Upper lobe of left lung (tissue), 6 donors: Measurements from ENCODE around the gene POPDC2. TPM values are rescaled to one million over a fixed set of nuclear protein-coding genes. Genes with fewer than 3 reads are reported as not detected.

Experiments used
- ATAC-seq, 2 donors: fragments of 200-7000 bp; cut with Tn5 transposase; one replicate each; pipeline ENCODE4 v1.9.1; 2022; ENCODE audit warnings: mild to moderate bottlenecking in 2 of 2, moderate library complexity in 2 of 2; ENCODE audit not compliant: low FRiP score in 2 of 2
- DNase-seq, 2 donors: peaks; one replicate each; pipeline ENCODE4 v3.0.0-alpha.2; 2019 to 2020
- H3K27ac ChIP-seq, 4 donors: fragments of 200-600 bp; sonication (generic); one replicate each; pipeline ENCODE4 v1.5.1; 2016 to 2019
- H3K27me3 ChIP-seq, 4 donors: fragments of 200-600 bp; sonication (generic); one replicate each; pipeline ENCODE4 v1.5.1; 2017 to 2019
- H3K36me3 ChIP-seq, 4 donors: fragments of 200-600 bp; sonication (generic); one replicate each; pipeline ENCODE4 v1.5.1; 2016 to 2019
- H3K4me1 ChIP-seq, 4 donors: fragments of 200-600 bp; sonication (generic); one replicate each; pipeline ENCODE4 v1.5.1; 2018 to 2019
- H3K4me3 ChIP-seq, 4 donors: fragments of 200-600 bp; sonication (generic); one replicate each; pipeline ENCODE4 v1.5.1; 2017 to 2019; ENCODE audit warnings: mild to moderate bottlenecking in 2 of 4, moderate library complexity in 1 of 4
- H3K9me3 ChIP-seq, 4 donors: fragments of 200-600 bp; sonication (generic); one replicate each; pipeline ENCODE4 v1.5.1; 2018 to 2019
- CTCF ChIP-seq, 6 experiments: fragments of 450-650 bp in 4 of 6; fragments of 200-600 bp in 2 of 6; sonication (generic) in 2 of 6; IDR thresholded peaks; one replicate each; pipeline ENCODE4 v1.5.1; 2016 to 2019; ENCODE audit warnings: antibody characterized with exemption in 6 of 6
- EP300 ChIP-seq, 4 donors: sonication (generic); formaldehyde crosslinking; IDR thresholded peaks; one replicate each; pipeline ENCODE4 v1.5.1; 2017; ENCODE audit warnings: antibody characterized with exemption in 4 of 4, control low read depth in 2 of 4
- POLR2A ChIP-seq, 4 donors: fragments of 450-650 bp; IDR thresholded peaks; one replicate each; pipeline ENCODE4 v1.5.1; 2016 to 2017; ENCODE audit warnings: antibody characterized with exemption in 4 of 4, mild to moderate bottlenecking in 2 of 4
- POLR2AphosphoS5 ChIP-seq, 2 donors: sonication (generic); formaldehyde crosslinking; IDR thresholded peaks; one replicate each; pipeline ENCODE4 v1.5.1; 2017; ENCODE audit warnings: antibody characterized with exemption in 2 of 2
- WGBS, 2 donors: methylation state at CpG; one replicate each; pipeline ENCODE4 v1.1.5; 2017 to 2018; 5-methylcytosine and 5-hydroxymethylcytosine counted together
- total RNA-seq, 6 donors: library from RNA; depleted of rRNA in 4 of 6; stranded (reverse); fragments of >200 nt in 4 of 6; gene quantifications; one replicate each; pipeline versions ENCODE4 v1.1.0 to v1.2.1, GENCODE V29; 2016 to 2021
- donor health status: DM: no; HTN: no; CAD: no; lungs with moderate emphysema.
- donor health status: DM: no; HTN: yes; CAD: no; lungs with severe emphysema.

POPDC2 gene
- total RNA-seq, 6 donors from 2014 or later, result 2.0 to 5.2 (median 2.2) TPM

- Histone ChIP-seq H3K4me3 (peak overlapping the region in 3 of 4 donors; percentile 54 to 63 (median 62)), H3K36me3 (peaks cover 0 to 22% (median 14%) of the 10 kb centered on the region in 4 donors), H3K27ac (peak overlapping the region; percentile 91 to 94 (median 93)), H3K9me3 (no peaks in the 10 kb centered on the region), H3K27me3 (no peaks in the 10 kb centered on the region), H3K4me1 (peaks cover 14 to 34% (median 19%) of the 10 kb centered on the region in 4 donors)
- TF ChIP-seq POLR2AphosphoS5 (IDR thresholded peaks at IDR 0.05), result no peak
- TF ChIP-seq EP300 (IDR thresholded peaks at IDR 0.05), result no peak
- no peak for TF ChIP-seq CTCF (IDR thresholded peaks at IDR 0.05)
- 3 to 8% methylated on average over 6 of the region's 6 CpGs for WGBS, 2 donors
- ATAC-seq (no peak), DNase-seq (no peak)
Measured at GRCh38 chr3:119677641-119677934, 17.2 kb upstream of the POPDC2 start.

- peak within 1 kb of the TSS; percentile 28 to 63 (median 58) for H3K4me3 ChIP-seq
- H3K4me1 ChIP-seq, result peaks cover 14 to 34% (median 19%) of the 10 kb centered on the region in 4 donors
- H3K36me3 ChIP-seq, result peaks cover 0 to 28% (median 16%) of the 10 kb centered on the region in 4 donors
- TF ChIP-seq POLR2A (IDR thresholded peaks at IDR 0.05), result peak in 3 of 4 donors; percentile 50 to 85 (median 79)
- TF ChIP-seq POLR2AphosphoS5 (IDR thresholded peaks at IDR 0.05), result peak; percentile 77 to 81
- peak in 1 of 6 experiments; percentile 24 for TF ChIP-seq CTCF (IDR thresholded peaks at IDR 0.05)
- TF ChIP-seq EP300 (IDR thresholded peaks at IDR 0.05), result peak in 2 of 4 donors; percentile 25 to 34
- WGBS, 2 donors, result 1 to 2% methylated on average over 17 to 46 of the region's 54 CpGs
- peak within 1 kb of the TSS; percentile 91 to 94 (median 93) for H3K27ac ChIP-seq
- no peaks in the 10 kb centered on the region for H3K27me3 ChIP-seq
- ATAC-seq, result peak; percentile 94 to 96
- no peaks in the 10 kb centered on the region for H3K9me3 ChIP-seq
- peak; percentile 92 to 97 for DNase-seq
Measured at GRCh38 chr3:119676771-119677640, 16.6 kb upstream of the POPDC2 start, which contains the start of gene COX17. Gene COX17, minus strand, starts transcription at chr3:119677406. Its CDS starts 96 bp downstream, at chr3:119677310.

GRCh38 chr3:119676020-119676419, 15.6 kb upstream of the POPDC2 start:
- Histone ChIP-seq H3K36me3 (peaks cover under 1 to 37% (median 16%) of the 10 kb centered on the region in 4 donors), H3K9me3 (no peaks in the 10 kb centered on the region), H3K27me3 (no peaks in the 10 kb centered on the region), H3K4me3 (peak overlapping the region in 3 of 4 donors; percentile 54 to 63 (median 62)), H3K27ac (peak overlapping the region; percentile 91 to 94 (median 93)), H3K4me1 (peaks cover 14 to 31% (median 19%) of the 10 kb centered on the region in 4 donors)
- no peak for ATAC-seq
- TF ChIP-seq POLR2A (IDR thresholded peaks at IDR 0.05) (no peak), CTCF (IDR thresholded peaks at IDR 0.05) (no peak), POLR2AphosphoS5 (IDR thresholded peaks at IDR 0.05) (no peak), EP300 (IDR thresholded peaks at IDR 0.05) (no peak)
- DNase-seq, result no peak
- WGBS, 2 donors, result 19 to 52% methylated on average over 1 of the region's 1 CpG

- Histone ChIP-seq H3K36me3 (peaks cover 4 to 39% (median 16%) of the 10 kb centered on the region in 4 donors), H3K27ac (peak overlapping the region; percentile 91 to 94 (median 93)), H3K27me3 (no peaks in the 10 kb centered on the region), H3K4me3 (peak overlapping the region in 1 of 4 donors; percentile 62), H3K9me3 (no peaks in the 10 kb centered on the region), H3K4me1 (peaks cover 14 to 28% (median 20%) of the 10 kb centered on the region in 4 donors)
- ATAC-seq (no peak), DNase-seq (no peak)
- WGBS, 2 donors, result 78 to 81% methylated on average over 5 of the region's 5 CpGs
- no peak for TF ChIP-seq CTCF (IDR thresholded peaks at IDR 0.05)
Measured at GRCh38 chr3:119675188-119675874, 14.9 kb upstream of the POPDC2 start.
